ENCODE results near the gene DCAKD. TPM values are rescaled to one million over a fixed set of nuclear protein-coding genes. Genes with fewer than 3 reads are reported as not detected.

The DCAKD gene
- total and polyA plus RNA-seq, 8 donors: 20.5 to 50.8 (median 44.9) TPM

DNA sequence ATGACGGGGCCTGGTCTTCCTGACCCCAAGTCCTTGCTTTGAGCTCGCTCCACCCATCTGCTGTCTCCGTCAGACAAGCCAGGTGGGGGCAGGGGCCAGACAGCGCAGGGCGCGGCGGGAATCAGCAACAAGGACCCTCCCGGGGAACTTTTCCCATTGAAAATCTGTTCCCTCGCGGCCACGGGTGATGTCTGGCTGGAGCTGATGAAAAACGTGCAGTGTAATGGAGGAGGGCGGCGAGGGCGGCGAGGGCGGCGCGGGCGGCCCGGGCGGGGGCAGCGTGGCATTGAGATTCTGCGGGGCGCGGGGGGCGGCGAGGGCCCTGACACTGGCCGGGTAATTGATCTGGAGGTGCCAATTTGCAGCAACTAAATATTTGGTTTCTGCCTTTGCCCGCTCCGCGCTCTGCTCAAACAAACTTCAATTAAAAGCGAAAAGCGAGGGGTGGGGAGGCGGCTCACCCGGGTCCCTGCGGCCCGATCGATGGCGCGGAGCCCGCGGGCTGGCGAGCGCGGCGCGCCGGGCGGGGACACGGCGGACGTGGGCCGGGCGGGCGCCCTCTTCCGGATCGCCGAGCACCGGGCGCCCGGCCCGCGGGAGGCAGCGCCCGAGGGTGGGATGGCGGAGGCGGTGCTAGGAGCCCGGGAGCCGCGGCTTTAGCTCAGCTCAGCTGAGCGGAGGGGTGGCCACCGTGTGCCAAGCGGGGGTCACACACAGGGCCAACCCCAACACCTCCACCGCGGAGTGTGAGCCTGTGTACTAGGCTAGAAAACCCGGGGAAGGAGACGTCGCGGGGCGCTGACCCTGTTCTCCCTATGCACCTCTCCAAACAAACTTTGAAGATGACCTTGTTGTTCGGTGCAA, 32.4 kb downstream of the DCAKD start:
- peak; percentile 25 to 31 for TF ChIP-seq CTCF (IDR thresholded peaks at IDR 0.05)
- no peak overlapping the region for H3K27ac ChIP-seq
- intact Hi-C loops (cut with DNase I): loop anchor here (10.0 kb wide), 2 partner anchors 104 to 244 kb away; partner anchors contain the start of gene GFAP (in 1 of the 2)

DNA sequence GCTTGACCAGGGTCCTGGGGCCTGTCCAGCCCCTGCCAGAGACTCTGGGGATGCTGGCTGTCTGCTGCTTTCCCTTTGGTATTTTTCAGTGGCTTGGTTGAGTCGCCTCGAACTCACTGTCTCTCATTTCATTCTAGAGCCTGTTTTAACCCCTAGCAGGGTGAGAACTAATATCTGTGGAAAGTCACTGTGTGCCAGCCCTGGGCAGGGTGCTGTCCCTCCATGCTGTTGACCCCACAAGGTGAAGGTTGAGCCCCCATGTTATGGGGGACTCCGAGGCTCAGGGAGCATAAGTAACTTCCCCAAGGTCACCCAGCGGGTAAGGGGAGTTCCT, 33.0 kb downstream of the DCAKD start:
- H3K36me3 ChIP-seq: no peaks in the 10 kb centered on the region
- no peak for ATAC-seq
- peaks cover 14 to 32% of the 10 kb centered on the region in 2 donors for H3K4me1 ChIP-seq
- H3K27ac ChIP-seq: no peak overlapping the region
- H3K4me3 ChIP-seq: peak overlapping the region; percentile 31 to 41
- no peaks in the 10 kb centered on the region for H3K9me3 ChIP-seq
- no peak for DNase-seq
- no peak for TF ChIP-seq CTCF (IDR thresholded peaks at IDR 0.05)
- H3K27me3 ChIP-seq: peaks cover 0 to 55% of the 10 kb centered on the region in 2 donors
- intact Hi-C loops (cut with DNase I): loop anchor here (10.0 kb wide), 2 partner anchors 104 to 244 kb away; partner anchors contain the start of gene GFAP (in 1 of the 2)

More for the DNA sequence above, 32.4 kb downstream of the DCAKD start:
- ATAC-seq (peak; percentile 74), DNase-seq (peak in 3 of 4 donors; percentile 38 to 87 (median 61))
- peaks cover 0 to 55% of the 10 kb centered on the region in 2 donors for H3K27me3 ChIP-seq
- H3K9me3 ChIP-seq: no peaks in the 10 kb centered on the region
- peaks cover 14 to 32% of the 10 kb centered on the region in 2 donors for H3K4me1 ChIP-seq
- H3K4me3 ChIP-seq: peak overlapping the region; percentile 31 to 41
- peaks cover 0 to 4% of the 10 kb centered on the region in 2 donors for H3K36me3 ChIP-seq

GRCh38 chr17:45016823-45017222, 34.6 kb downstream of the DCAKD start:
- H3K4me1 ChIP-seq: peaks cover 9 to 26% of the 10 kb centered on the region in 2 donors
- intact Hi-C loops (cut with DNase I): loop anchor here (10.0 kb wide), 2 partner anchors 102 to 242 kb away; partner anchors contain the start of gene GFAP (in 1 of the 2)
- ATAC-seq (no peak), DNase-seq (no peak)
- no peak overlapping the region for H3K4me3 ChIP-seq
- no peaks in the 10 kb centered on the region for H3K9me3 ChIP-seq
- TF ChIP-seq CTCF (IDR thresholded peaks at IDR 0.05): no peak
- peaks cover 0 to 54% of the 10 kb centered on the region in 2 donors for H3K27me3 ChIP-seq
- no peak overlapping the region for H3K27ac ChIP-seq
- H3K36me3 ChIP-seq: no peaks in the 10 kb centered on the region

DNA sequence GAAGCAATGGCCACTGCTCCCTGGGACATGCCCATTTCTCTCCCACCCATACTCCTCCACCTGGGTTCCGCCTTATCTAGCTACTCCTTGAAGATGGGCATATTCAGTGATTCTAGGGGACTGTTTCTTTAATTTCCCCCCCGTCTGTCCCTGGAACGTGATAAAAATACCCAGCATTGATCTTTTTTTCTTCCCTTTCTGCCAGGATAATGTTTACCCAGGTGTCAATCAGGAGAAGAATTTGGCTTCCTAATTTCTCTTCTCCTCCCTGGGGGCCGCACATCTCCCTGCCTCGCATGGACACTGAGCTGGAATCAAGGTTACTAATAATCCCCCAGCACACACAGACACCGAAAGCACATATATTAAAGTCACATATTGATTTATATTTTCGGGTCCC, 35.2 kb downstream of the DCAKD start:
- H3K36me3 ChIP-seq: no peaks in the 10 kb centered on the region
- H3K27ac ChIP-seq: no peak overlapping the region
- ATAC-seq (no peak), DNase-seq (no peak)
- no peak for TF ChIP-seq CTCF (IDR thresholded peaks at IDR 0.05)
- H3K4me3 ChIP-seq: no peak overlapping the region
- H3K9me3 ChIP-seq: no peaks in the 10 kb centered on the region
- peaks cover 3 to 20% of the 10 kb centered on the region in 2 donors for H3K4me1 ChIP-seq
- peaks cover 0 to 48% of the 10 kb centered on the region in 2 donors for H3K27me3 ChIP-seq
- intact Hi-C loops (cut with DNase I): loop anchor here (10.0 kb wide), 2 partner anchors 101 to 241 kb away; partner anchors contain the start of gene GFAP (in 1 of the 2)
